ENCODE data around the gene GSTO2.

- TF ChIP-seq CTCF (IDR thresholded peaks at IDR 0.05; ENCODE audit: low read length): no peak
- TF ChIP-seq EZH2phosphoT487 (IDR thresholded peaks at IDR 0.05; ENCODE audit: low read length): no peak
Observed at GRCh38 chr10:104256335-104256961, 12.5 kb upstream of the GSTO2 start.

Data from MM.1S (cell line).